DMS 273 (cell line): ENCODE measurements around the gene METTL25B.
"Not testable (repeated sequence)": the region's sequence is repeated elsewhere in the genome, so short reads cannot be mapped to it uniquely, and the experiment has no call there.

ENCODE experiments used
- DNase-seq: peaks from one replicate; lab custom pipeline; 2025; ENCODE audit not compliant: unreplicated experiment; lab: John Stamatoyannopoulos, UW

The METTL25B gene

GRCh38 chr1:156747742-156748669 lies 19.7 kb downstream of the METTL25B start:
- DNase-seq: no peak

GRCh38 chr1:156748670-156749418 lies 20.6 kb downstream of the METTL25B start:
- peak; percentile 62 for DNase-seq

GRCh38 chr1:156749419-156750118 lies 21.3 kb downstream of the METTL25B start:
- peak; percentile 58 for DNase-seq

GRCh38 chr1:156750191-156750672 lies 22.0 kb downstream of the METTL25B start:
- DNase-seq: peak; percentile 60

- peak; percentile 78 for DNase-seq
Measured at GRCh38 chr1:156750711-156751450, 22.6 kb downstream of the METTL25B start.

- no peak for DNase-seq
Measured at GRCh38 chr1:156751451-156751756, 23.1 kb downstream of the METTL25B start, which contains the start of gene HDGF. Gene HDGF, minus strand, starts transcription at chr1:156751675. Its CDS starts 246 bp downstream, at chr1:156751429.

GRCh38 chr1:156751757-156752481 lies 23.6 kb downstream of the METTL25B start:
- DNase-seq: peak; percentile 99

- DNase-seq: no peak
Measured at GRCh38 chr1:156752843-156753482, 24.7 kb downstream of the METTL25B start.

GRCh38 chr1:156754219-156754618 lies 25.9 kb downstream of the METTL25B start:
- peak; percentile 91 for DNase-seq

GRCh38 chr1:156755527-156755950 lies 27.3 kb downstream of the METTL25B start:
- DNase-seq: no peak

GRCh38 chr1:156756355-156756754 lies 28.1 kb downstream of the METTL25B start:
- DNase-seq: no peak

GRCh38 chr1:156757572-156758253 lies 29.4 kb downstream of the METTL25B start:
- not testable (repeated sequence) for DNase-seq

- DNase-seq: peak; percentile 69
Measured at GRCh38 chr1:156760092-156760795, 32.0 kb downstream of the METTL25B start.

GRCh38 chr1:156760796-156761104 lies 32.5 kb downstream of the METTL25B start:
- DNase-seq: no peak

- not testable (repeated sequence) for DNase-seq
Measured at GRCh38 chr1:156765136-156765535, 36.9 kb downstream of the METTL25B start.

GRCh38 chr1:156765666-156766065 lies 37.4 kb downstream of the METTL25B start:
- DNase-seq: no peak

- no peak for DNase-seq
Measured at GRCh38 chr1:156766298-156767100, 38.2 kb downstream of the METTL25B start.
